GM18505 (cell line): ENCODE measurements around the gene DOCK3.

Source experiments
- ATAC-seq: cut with Tn5 transposase; IDR thresholded peaks from one replicate; pipeline ENCODE4 v1.9.1; 2021; ENCODE audit not compliant: unreplicated experiment
- POLR2A ChIP-seq: IDR thresholded peaks from 4 replicates; pipeline ENCODE4 v1.6.1; 2011; ENCODE audit warnings: borderline replicate concordance; ENCODE audit not compliant: insufficient read depth, insufficient read length; ENCODE audit errors: extremely low read depth

DOCK3 gene

DNA sequence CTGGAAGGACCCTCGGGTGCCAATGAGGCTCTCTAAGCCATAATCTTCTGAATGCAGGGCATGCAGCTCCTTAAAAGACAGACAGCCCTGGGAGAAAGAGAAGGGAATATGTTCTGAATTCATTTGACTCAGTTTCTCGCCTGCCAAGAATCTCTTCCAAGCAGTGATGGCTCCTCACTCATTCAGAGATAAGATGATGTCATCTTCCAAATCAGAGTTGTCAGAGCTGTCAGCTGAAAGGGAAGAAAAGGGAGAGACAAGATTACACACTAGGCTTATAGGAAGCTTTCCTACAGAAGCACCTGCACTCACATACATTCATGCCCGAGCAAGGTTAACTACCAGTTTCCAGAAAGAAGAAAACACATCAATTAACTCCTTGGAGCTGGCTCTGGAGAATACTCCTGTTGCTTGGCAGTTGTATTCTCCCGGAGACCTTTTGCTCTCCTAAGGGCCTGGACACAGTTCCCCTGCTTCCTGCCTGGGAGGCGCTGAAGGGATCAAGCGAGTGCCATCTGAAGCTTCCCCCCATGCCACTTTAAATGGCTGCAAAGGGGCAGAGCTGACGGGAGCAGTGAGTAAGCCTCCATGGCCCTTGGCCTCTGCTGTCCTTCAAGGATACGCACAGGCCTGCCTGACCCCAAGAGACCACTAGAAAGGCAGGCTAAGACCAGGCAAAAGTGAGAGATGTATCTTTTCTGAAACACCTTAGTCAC is 724.0 kb downstream of the DOCK3 start:
- no peak for TF ChIP-seq POLR2A
- ATAC-seq: no peak

DNA sequence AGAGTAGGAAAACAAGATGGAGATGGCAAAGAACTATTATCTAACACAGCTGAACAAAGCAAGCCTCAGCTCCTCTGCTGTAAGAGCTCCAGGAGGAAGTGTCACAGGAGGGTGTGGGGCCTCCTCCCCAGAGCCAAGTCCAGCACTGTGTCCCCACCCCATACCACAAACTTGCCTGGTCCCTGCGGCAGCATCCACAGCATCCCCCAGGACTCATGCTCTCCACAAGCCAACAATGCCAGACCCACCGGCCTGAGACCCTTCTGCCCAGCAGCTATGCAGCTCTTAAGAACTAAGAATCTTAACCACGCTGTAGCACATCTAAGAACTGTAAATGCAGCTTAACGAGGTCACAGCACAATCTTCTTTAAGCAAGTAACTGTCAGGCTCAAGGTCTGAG is 725.4 kb downstream of the DOCK3 start:
- TF ChIP-seq POLR2A: no peak
- ATAC-seq: no peak

DNA sequence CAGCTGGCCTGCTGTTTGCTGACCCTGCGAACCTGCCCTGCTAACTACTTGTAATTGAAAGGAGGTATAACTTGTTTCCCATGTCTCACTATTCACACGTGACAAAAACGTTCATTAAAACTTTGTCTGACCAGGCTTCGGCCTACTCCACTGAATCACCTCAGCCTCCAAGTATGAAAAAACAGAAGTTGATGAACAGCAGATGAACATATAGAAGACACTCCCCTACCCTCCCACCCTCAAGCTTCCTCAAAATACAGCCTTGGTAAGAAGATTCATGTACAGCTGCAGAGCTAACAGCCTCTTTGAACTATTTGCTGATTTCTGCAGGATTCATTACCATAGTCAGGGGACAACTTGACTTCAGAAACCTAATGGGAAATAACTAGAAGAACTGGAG is 727.0 kb downstream of the DOCK3 start:
- TF ChIP-seq POLR2A: no peak
- ATAC-seq: no peak

- ATAC-seq: no peak
- TF ChIP-seq POLR2A: no peak
These were observed 728.9 kb downstream of the DOCK3 start for GRCh38 chr3:51403675-51404074.

DNA sequence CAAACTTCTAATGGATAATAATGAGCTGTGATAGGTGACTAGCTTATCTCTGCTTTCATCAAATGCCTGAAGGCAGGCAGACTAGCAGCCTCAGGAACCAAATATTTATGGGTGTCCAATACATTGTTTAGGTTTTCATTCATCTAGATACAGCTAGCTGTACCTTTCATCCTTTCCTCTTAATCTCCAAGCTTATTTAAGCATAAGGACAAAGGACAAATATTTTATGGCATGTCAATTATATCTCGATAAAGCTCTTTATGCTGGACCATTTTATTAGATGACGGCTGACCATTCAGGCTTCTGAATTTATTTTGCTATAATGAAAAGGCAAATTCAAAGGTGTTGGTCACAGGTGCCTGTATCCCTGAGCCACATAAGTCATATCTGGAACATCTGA is 733.3 kb downstream of the DOCK3 start:
- TF ChIP-seq POLR2A: no peak
- no peak for ATAC-seq

DNA sequence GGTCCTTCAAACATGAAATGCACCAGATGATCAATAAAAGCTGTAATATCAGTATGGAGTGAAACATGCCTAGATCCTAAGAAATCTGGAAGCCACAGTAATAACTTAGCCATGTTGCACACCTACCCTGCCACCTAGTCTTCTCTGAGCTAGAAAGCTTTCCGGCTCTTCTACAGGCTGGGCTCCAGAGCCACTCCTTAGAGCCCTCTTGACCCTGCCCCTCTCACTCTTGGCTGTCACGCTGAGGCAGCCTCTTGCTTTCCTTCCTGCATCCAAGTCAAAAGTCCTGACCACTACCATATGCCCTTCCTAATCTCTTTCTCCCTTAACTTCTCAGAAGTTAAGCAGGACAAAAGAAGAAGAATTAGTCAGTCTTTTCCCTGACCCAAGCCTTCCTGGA is 734.1 kb downstream of the DOCK3 start:
- ATAC-seq: no peak
- no peak for TF ChIP-seq POLR2A

GRCh38 chr3:51422211-51422610 is 747.5 kb downstream of the DOCK3 start:
- no peak for TF ChIP-seq POLR2A
- ATAC-seq: no peak

DNA sequence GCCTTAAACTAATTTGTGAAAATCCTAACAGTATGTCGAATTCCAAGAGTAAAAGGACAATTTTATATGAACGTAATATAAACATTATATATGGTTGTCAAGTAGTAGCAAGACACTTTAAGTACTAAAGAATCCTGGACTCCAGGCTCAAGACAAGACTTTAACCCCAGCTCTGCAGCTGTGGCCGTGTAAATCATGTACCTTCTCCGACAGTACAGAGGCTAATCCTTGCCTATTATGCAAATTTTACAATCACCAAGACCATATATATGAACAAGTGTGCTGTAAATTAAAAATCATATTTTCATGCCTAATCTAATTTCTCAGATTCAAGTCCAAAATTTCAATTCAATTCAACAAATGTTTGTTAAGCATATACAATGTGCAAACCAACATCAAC is 752.2 kb downstream of the DOCK3 start:
- ATAC-seq: no peak
- TF ChIP-seq POLR2A: no peak

DNA sequence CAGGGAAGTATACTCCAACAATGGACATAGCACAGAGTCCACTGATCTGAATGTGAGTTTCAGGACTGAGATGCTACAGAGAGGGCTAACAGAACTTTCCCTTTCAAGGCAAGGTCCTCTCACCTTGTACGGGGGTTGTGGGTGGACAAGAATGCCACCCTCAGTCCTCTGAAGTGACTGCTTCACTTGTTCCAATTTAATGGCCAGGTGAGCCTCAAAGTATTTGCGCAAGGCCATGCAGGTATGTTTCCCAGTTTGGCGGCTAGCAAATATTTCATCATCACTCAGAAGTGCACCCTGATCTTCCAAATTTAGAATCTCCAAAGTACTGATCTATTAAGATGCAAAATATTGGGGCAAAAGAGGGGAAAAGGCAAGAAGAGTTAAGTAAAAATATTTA is 754.4 kb downstream of the DOCK3 start:
- ATAC-seq: no peak
- no peak for TF ChIP-seq POLR2A
